IPS-18c (cell line): ENCODE measurements around the gene GMDS.
A peak's percentile ranks its signal among the peaks of the same experiment; 100 is the strongest.

Source experiments
- H3K4me3 ChIP-seq: 2 replicates; pipeline ENCODE4 v1.7.0; 2013; ENCODE audit warnings: low read depth, mild to moderate bottlenecking, low read length, moderate library complexity; ENCODE audit not compliant: insufficient read depth
- H3K9me3 ChIP-seq: one replicate; pipeline ENCODE4 v1.6.1; 2013; ENCODE audit warnings: mild to moderate bottlenecking, low read length, moderate library complexity; ENCODE audit not compliant: control insufficient read depth, insufficient read depth

The GMDS gene

GRCh38 chr6:1633366-1634021 lies 611.9 kb downstream of the GMDS start:
- Histone ChIP-seq H3K4me3 (no peak overlapping the region), H3K9me3 (no peaks in the 10 kb centered on the region)

GRCh38 chr6:1631251-1631650 lies 614.2 kb downstream of the GMDS start:
- no peak overlapping the region for H3K4me3 ChIP-seq

GRCh38 chr6:1630771-1631217 lies 614.6 kb downstream of the GMDS start:
- no peak overlapping the region for H3K4me3 ChIP-seq
- H3K9me3 ChIP-seq = no peaks in the 10 kb centered on the region

More at GRCh38 chr6:1631251-1631650, 614.2 kb downstream of the GMDS start:
- H3K9me3 ChIP-seq = no peaks in the 10 kb centered on the region

- Histone ChIP-seq H3K9me3 (no peaks in the 10 kb centered on the region), H3K4me3 (no peak overlapping the region)
These were observed 615.1 kb downstream of the GMDS start for GRCh38 chr6:1630212-1630770.

- H3K9me3 ChIP-seq = no peaks in the 10 kb centered on the region
- H3K4me3 ChIP-seq = no peak overlapping the region
These were observed 616.1 kb downstream of the GMDS start for GRCh38 chr6:1629316-1629715.

- Histone ChIP-seq H3K4me3 (no peak overlapping the region), H3K9me3 (no peaks in the 10 kb centered on the region)
These were observed 617.4 kb downstream of the GMDS start for GRCh38 chr6:1627827-1628560.

GRCh38 chr6:1626481-1626880 lies 618.9 kb downstream of the GMDS start:
- H3K9me3 ChIP-seq = no peaks in the 10 kb centered on the region
- H3K4me3 ChIP-seq = no peak overlapping the region

- Histone ChIP-seq H3K4me3 (no peak overlapping the region), H3K9me3 (no peaks in the 10 kb centered on the region)
These were observed 619.5 kb downstream of the GMDS start for GRCh38 chr6:1625794-1626435.

- Histone ChIP-seq H3K4me3 (peak overlapping the region; percentile 45; the same call in 1 of the 2 replicates), H3K9me3 (peaks cover 2% of the 10 kb centered on the region)
These were observed 620.3 kb downstream of the GMDS start for GRCh38 chr6:1624851-1625781.

GRCh38 chr6:1624058-1624850 lies 621.2 kb downstream of the GMDS start:
- Histone ChIP-seq H3K9me3 (peaks cover 2% of the 10 kb centered on the region), H3K4me3 (peak overlapping the region; percentile 45; the same call in 1 of the 2 replicates)

GRCh38 chr6:1623769-1624057 lies 621.7 kb downstream of the GMDS start:
- Histone ChIP-seq H3K4me3 (no peak overlapping the region; the same call in 1 of the 2 replicates), H3K9me3 (peaks cover 2% of the 10 kb centered on the region)

- H3K4me3 ChIP-seq = no peak overlapping the region
- peaks cover 2% of the 10 kb centered on the region for H3K9me3 ChIP-seq
These were observed 622.3 kb downstream of the GMDS start for GRCh38 chr6:1622851-1623768.

- H3K9me3 ChIP-seq = peaks cover 2% of the 10 kb centered on the region
- no peak overlapping the region for H3K4me3 ChIP-seq
These were observed 623.1 kb downstream of the GMDS start for GRCh38 chr6:1622220-1622850.

- Histone ChIP-seq H3K9me3 (peaks cover 2% of the 10 kb centered on the region), H3K4me3 (no peak overlapping the region)
These were observed 624.2 kb downstream of the GMDS start for GRCh38 chr6:1621070-1621701.
